GM21528 (cell line): ENCODE measurements around the gene CKAP2L.

Experiments used
- ATAC-seq: cut with Tn5 transposase; IDR thresholded peaks from one replicate; pipeline ENCODE4 v1.9.1; 2021; ENCODE audit warnings: mild to moderate bottlenecking, moderate library complexity; ENCODE audit not compliant: unreplicated experiment, low FRiP score

The CKAP2L gene

DNA sequence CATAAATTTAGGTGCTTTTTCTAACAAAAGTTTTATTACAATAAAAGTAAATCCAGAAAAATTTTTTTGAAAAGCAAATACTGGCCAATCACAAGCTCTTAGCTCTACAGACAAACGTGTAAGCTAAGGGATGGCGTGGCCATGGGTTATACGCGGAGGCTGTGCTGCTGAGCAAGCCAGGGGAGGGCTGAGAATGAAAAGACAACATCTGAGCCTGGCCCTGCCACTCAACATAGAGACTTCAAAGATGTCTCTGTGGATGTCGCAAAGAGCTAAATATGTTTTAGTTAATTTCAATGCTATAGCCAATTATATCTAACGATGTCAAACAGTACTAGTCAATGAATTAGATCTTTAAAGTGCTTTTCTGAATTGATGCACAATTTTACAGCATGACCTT is 76.9 kb downstream of the CKAP2L start:
- ATAC-seq = no peak
